Mesothelial cell of epicardium (in vitro differentiated cells): Measurements from ENCODE around the gene TMC5. TPM values are rescaled to one million over a fixed set of nuclear protein-coding genes. Genes with fewer than 3 reads are reported as not detected.

ENCODE experiments used
- DNase-seq, 2 experiments: peaks; one replicate each; pipeline ENCODE4 v3.0.0; 2021; ENCODE audit warnings: low spot score in 2 of 2; ENCODE audit not compliant: unreplicated experiment in 2 of 2
- H3K27ac Mint-ChIP-seq: 2 replicates; pipeline ENCODE4 v1.8.0; 2021; ENCODE audit warnings: mixed read lengths
- H3K27me3 Mint-ChIP-seq: 2 replicates; pipeline ENCODE4 v1.8.0; 2021; ENCODE audit warnings: low read depth, mixed read lengths
- H3K36me3 Mint-ChIP-seq: 2 replicates; pipeline ENCODE4 v1.8.0; 2021; ENCODE audit warnings: mixed read lengths
- H3K4me1 Mint-ChIP-seq: 2 replicates; pipeline ENCODE4 v1.8.0; 2021; ENCODE audit warnings: mixed read lengths
- H3K4me3 Mint-ChIP-seq: 2 replicates; pipeline ENCODE4 v1.8.0; 2021; ENCODE audit warnings: mild to moderate bottlenecking, moderate library complexity, mixed read lengths
- H3K9me3 Mint-ChIP-seq: 2 replicates; pipeline ENCODE4 v1.8.0; 2021; ENCODE audit warnings: mixed read lengths
- CTCF ChIP-seq: fragments of 200-600 bp; sonication (generic); IDR thresholded peaks from one replicate; pipeline ENCODE4 v1.5.0; 2021; ENCODE audit warnings: antibody characterized with exemption; ENCODE audit not compliant: unreplicated experiment
- total RNA-seq: library from RNA; stranded (reverse); gene quantifications from 3 replicates; pipeline ENCODE4 v1.2.1, GENCODE V29; 2021

The TMC5 gene
- total RNA-seq, 1 donor from 2014 or later = 1.4 TPM

GRCh38 chr16:19522397-19522732 is 104.7 kb downstream of the TMC5 start:
- no peak for TF ChIP-seq CTCF
- H3K27me3 Mint-ChIP-seq = no peaks in the 10 kb centered on the region

GRCh38 chr16:19522760-19523159 is 105.1 kb downstream of the TMC5 start:
- DNase-seq = no peak
- H3K36me3 Mint-ChIP-seq = peaks cover 2% of the 10 kb centered on the region
- no peak overlapping the region for H3K4me3 Mint-ChIP-seq
- H3K4me1 Mint-ChIP-seq = peaks cover 44% of the 10 kb centered on the region
- no peak overlapping the region for H3K27ac Mint-ChIP-seq
- no peaks in the 10 kb centered on the region for H3K27me3 Mint-ChIP-seq
- TF ChIP-seq CTCF = no peak
- H3K9me3 Mint-ChIP-seq = no peaks in the 10 kb centered on the region

More at GRCh38 chr16:19522397-19522732, 104.7 kb downstream of the TMC5 start:
- Mint-ChIP-seq H3K9me3 (no peaks in the 10 kb centered on the region), H3K4me3 (peak overlapping the region; percentile 92), H3K4me1 (peaks cover 45% of the 10 kb centered on the region), H3K27ac (peak overlapping the region; percentile 95), H3K36me3 (peaks cover 2% of the 10 kb centered on the region)
- DNase-seq = no peak

- peak overlapping the region; percentile 22 for H3K4me3 Mint-ChIP-seq
- DNase-seq = no peak
- peaks cover 2% of the 10 kb centered on the region for H3K36me3 Mint-ChIP-seq
- no peak overlapping the region for H3K27ac Mint-ChIP-seq
- H3K9me3 Mint-ChIP-seq = no peaks in the 10 kb centered on the region
- no peak for TF ChIP-seq CTCF
- no peaks in the 10 kb centered on the region for H3K27me3 Mint-ChIP-seq
- peaks cover 43% of the 10 kb centered on the region for H3K4me1 Mint-ChIP-seq
These were observed 105.5 kb downstream of the TMC5 start for GRCh38 chr16:19523184-19523558.

- H3K4me1 Mint-ChIP-seq = peaks cover 37% of the 10 kb centered on the region
These were observed 106.1 kb downstream of the TMC5 start, which contains the start of gene CCP110 for GRCh38 chr16:19523559-19524355. CCP110 (plus strand) TSS chr16:19523942; CDS start chr16:19527882, 3,940 bp downstream.

GRCh38 chr16:19524356-19524615 is 106.6 kb downstream of the TMC5 start:
- no peak for DNase-seq

More at GRCh38 chr16:19523559-19524355, 106.1 kb downstream of the TMC5 start, which contains the start of gene CCP110:
- H3K9me3 Mint-ChIP-seq = no peaks in the 10 kb centered on the region
- no peak for TF ChIP-seq CTCF
- peak; percentile 84 to 89 for DNase-seq
- H3K36me3 Mint-ChIP-seq = no peaks in the 10 kb centered on the region
- H3K27ac Mint-ChIP-seq = peak within 1 kb of the TSS; percentile 94
- H3K27me3 Mint-ChIP-seq = no peaks in the 10 kb centered on the region
- H3K4me3 Mint-ChIP-seq = peak within 1 kb of the TSS; percentile 91

More at GRCh38 chr16:19524356-19524615, 106.6 kb downstream of the TMC5 start:
- Mint-ChIP-seq H3K9me3 (no peaks in the 10 kb centered on the region), H3K4me3 (peak overlapping the region; percentile 91), H3K4me1 (peaks cover 33% of the 10 kb centered on the region), H3K27ac (peak overlapping the region; percentile 94), H3K27me3 (no peaks in the 10 kb centered on the region), H3K36me3 (peaks cover 3% of the 10 kb centered on the region)
- no peak for TF ChIP-seq CTCF
